ENCODE measurements around the gene BNIP3. TPM values are rescaled to one million over a fixed set of nuclear protein-coding genes. Genes with fewer than 3 reads are reported as not detected.

Gene BNIP3
- total RNA-seq, 1 experiment from 2014 or later, result 57.1 TPM

DNA sequence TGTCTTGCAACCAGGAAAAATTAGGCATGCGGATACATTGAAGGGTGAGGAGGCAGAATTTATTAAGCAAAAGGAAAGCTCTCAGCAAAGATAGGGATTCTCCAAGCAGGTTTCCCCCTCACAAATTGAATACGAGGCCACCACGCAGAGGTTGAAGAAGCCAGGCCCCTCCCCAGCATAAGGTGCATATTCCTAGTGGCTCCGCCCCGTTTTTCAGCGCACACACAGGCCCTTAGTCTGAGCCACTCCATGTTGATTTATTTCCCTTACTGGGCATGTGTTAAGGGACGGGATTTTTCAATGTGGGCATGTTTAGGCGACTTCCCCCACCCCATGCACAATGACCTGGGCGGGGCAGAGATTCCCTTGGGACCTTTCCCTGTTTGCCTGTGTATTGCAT lies 56.0 kb downstream of the BNIP3 start:
- H4K8ac ChIP-seq (replicated peaks; ENCODE audit: insufficient read length, low read depth, low read length), result no peak overlapping the region
- no peak overlapping the region for H3K4ac ChIP-seq (ENCODE audit: low read depth, low read length)
- H3K4me2 ChIP-seq (ENCODE audit: insufficient read depth, insufficient read length, low read length), result no peak overlapping the region
- peaks cover 47% of the 10 kb centered on the region; the same call in 1 of the 2 replicates for H3K79me2 ChIP-seq (ENCODE audit: insufficient read depth, low read length)
- Mint-ChIP-seq H3K36me3 (ENCODE audit: insufficient read depth in 1 of 3, low read depth in 3 of 3) (peaks cover 4 to 5% (median 4%) of the 10 kb centered on the region in 3 experiments; a peak in 3 of 7 replicates), H3K27ac (peak overlapping the region in 1 of 3 experiments; percentile 44; a peak in 1 of 7 replicates), H3K4me1 (peaks cover 72 to 78% of the 10 kb centered on the region in 2 experiments), H3K27me3 (ENCODE audit: low read depth) (no peaks in the 10 kb centered on the region), H3K9me3 (peaks cover 0 to 6% of the 10 kb centered on the region in 2 experiments; a peak in 2 of 5 replicates), H3K4me3 (no peak overlapping the region)
- TF ChIP-seq, protein P1, sequence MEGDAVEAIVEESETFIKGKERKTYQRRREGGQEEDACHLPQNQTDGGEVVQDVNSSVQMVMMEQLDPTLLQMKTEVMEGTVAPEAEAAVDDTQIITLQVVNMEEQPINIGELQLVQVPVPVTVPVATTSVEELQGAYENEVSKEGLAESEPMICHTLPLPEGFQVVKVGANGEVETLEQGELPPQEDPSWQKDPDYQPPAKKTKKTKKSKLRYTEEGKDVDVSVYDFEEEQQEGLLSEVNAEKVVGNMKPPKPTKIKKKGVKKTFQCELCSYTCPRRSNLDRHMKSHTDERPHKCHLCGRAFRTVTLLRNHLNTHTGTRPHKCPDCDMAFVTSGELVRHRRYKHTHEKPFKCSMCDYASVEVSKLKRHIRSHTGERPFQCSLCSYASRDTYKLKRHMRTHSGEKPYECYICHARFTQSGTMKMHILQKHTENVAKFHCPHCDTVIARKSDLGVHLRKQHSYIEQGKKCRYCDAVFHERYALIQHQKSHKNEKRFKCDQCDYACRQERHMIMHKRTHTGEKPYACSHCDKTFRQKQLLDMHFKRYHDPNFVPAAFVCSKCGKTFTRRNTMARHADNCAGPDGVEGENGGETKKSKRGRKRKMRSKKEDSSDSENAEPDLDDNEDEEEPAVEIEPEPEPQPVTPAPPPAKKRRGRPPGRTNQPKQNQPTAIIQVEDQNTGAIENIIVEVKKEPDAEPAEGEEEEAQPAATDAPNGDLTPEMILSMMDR (conservative IDR thresholded peaks at IDR 0.05), result no peak
- H4K5ac ChIP-seq (ENCODE audit: insufficient read length, low read depth, low read length), result no peak overlapping the region
- H4K91ac ChIP-seq (ENCODE audit: insufficient read length, low read depth, low read length), result no peak overlapping the region
- no peak overlapping the region for H3K23ac ChIP-seq (ENCODE audit: insufficient read length, low read depth, low read length)
- no peak overlapping the region for H2BK15ac ChIP-seq (ENCODE audit: low read depth, low read length)
- no peak overlapping the region for H2BK120ac ChIP-seq (ENCODE audit: low read depth, low read length, poor library complexity, severe bottlenecking)
- H3T11ph ChIP-seq (ENCODE audit: low read length), result no peak overlapping the region
- H3K27ac ChIP-seq (ENCODE audit: insufficient read length, low read depth, low read length), result no peak overlapping the region
- no peaks in the 10 kb centered on the region for H3K9me3 ChIP-seq (ENCODE audit: control insufficient read depth, low read depth, low read length)
- H2AFZ ChIP-seq (ENCODE audit: low read length), result no peak overlapping the region
- no peak overlapping the region for H3K56ac ChIP-seq (ENCODE audit: insufficient read length, low read depth, low read length)
- no peak overlapping the region for H2BK5ac ChIP-seq (ENCODE audit: insufficient read length, low read length)
- peaks cover 8% of the 10 kb centered on the region; the same call in 1 of the 2 replicates for H3K4me1 ChIP-seq (ENCODE audit: insufficient read depth, low read length)
- no peaks in the 10 kb centered on the region for H3K27me3 ChIP-seq (ENCODE audit: insufficient read depth, low read length)
- no peak for DNase-seq
- no peak overlapping the region for H2BK20ac ChIP-seq (ENCODE audit: low read depth, low read length, poor library complexity, severe bottlenecking)
- H3K14ac ChIP-seq (ENCODE audit: insufficient read depth, low read length), result no peak overlapping the region
- H2AK5ac ChIP-seq (ENCODE audit: insufficient read length, low read length), result no peak overlapping the region
- H3K79me1 ChIP-seq (ENCODE audit: insufficient read depth, low read depth, low read length, poor library complexity, severe bottlenecking), result peaks cover 17% of the 10 kb centered on the region
- no peak overlapping the region for H3K18ac ChIP-seq (ENCODE audit: insufficient read length, low read depth, low read length)
- no peak overlapping the region for H3K9ac ChIP-seq (ENCODE audit: extremely low read depth, insufficient read length, low read length)
- H4K20me1 ChIP-seq (ENCODE audit: control insufficient read depth, insufficient read depth, insufficient read length), result peaks cover 5% of the 10 kb centered on the region
- WGBS (ENCODE audit: extremely low coverage, insufficient read length, low lambda C conversion rate), result no CpG with 5 or more reads among the region's 9 CpGs
- no peaks in the 10 kb centered on the region for H3K23me2 ChIP-seq (ENCODE audit: insufficient read length, low read depth, low read length, poor library complexity, severe bottlenecking)
- no peak overlapping the region for H2BK12ac ChIP-seq (ENCODE audit: insufficient read length, low read depth, low read length)
